GM12878 (cell line): ENCODE data around the gene ADAP1. TPM values are rescaled to one million over a fixed set of nuclear protein-coding genes. Genes with fewer than 3 reads are reported as not detected.

Source experiments
- ATAC-seq: fragments of 200-7000 bp; cut with Tn5 transposase; 3 replicates; pipeline ENCODE4 v1.9.1; 2020; ENCODE audit warnings: mild to moderate bottlenecking, moderate library complexity
- BruUV-seq: library from RNA; stranded (reverse); fragments of 400-500 nt; replicated peaks from 2 replicates; lab custom pipeline; 2021; lab: Mats Ljungman, UMichigan
- CTCF ChIA-PET: fragments of 300-600 bp; sonication (Branson Sonifier 250); formaldehyde crosslinking; extraction: SDS; loops from one replicate; lab custom pipeline; 2021; ENCODE audit warnings: inconsistent platforms; lab: Yijun Ruan, JAX
- POLR2A ChIA-PET: fragments of 350-600 bp; formaldehyde crosslinking; extraction: SDS; loops from one replicate; lab custom pipeline; 2021; ENCODE audit warnings: inconsistent platforms; lab: Charles Lee
- RAD21 ChIA-PET: fragments of 300-600 bp; sonication (Branson Sonifier 250); formaldehyde crosslinking; loops from one replicate; lab custom pipeline; 2023; ENCODE audit warnings: antibody characterized with exemption; ENCODE audit not compliant: unreplicated experiment; lab: Charles Lee
- SMC1A ChIA-PET: fragments of 300-600 bp; sonication (Branson Sonifier 250); formaldehyde crosslinking; loops from one replicate; lab custom pipeline; 2023; ENCODE audit not compliant: unreplicated experiment, uncharacterized antibody; lab: Charles Lee
- DNase-seq: peaks from one replicate; pipeline ENCODE4 v3.0.0-alpha.2; 2011; ENCODE audit warnings: low read depth, low spot score
- FAIRE-seq: peaks from 3 replicates; lab custom pipeline; 2011; peaks lifted over from hg19 to GRCh38; lab: Jason Lieb, UNC
- H2AFZ ChIP-seq: 2 replicates; pipeline ENCODE4 v1.6.0; 2011; ENCODE audit warnings: low read depth, low read length, control low read depth; ENCODE audit not compliant: control insufficient read depth
- H3K27ac ChIP-seq: 2 replicates; pipeline ENCODE4 v1.5.1; 2011; ENCODE audit warnings: control low read depth; ENCODE audit not compliant: control insufficient read depth, insufficient read depth
- H3K27me3 ChIP-seq, 2 experiments: replicated peaks in 1 of 2; 2 replicates each; pipeline versions ENCODE4 v1.6.0 to v1.6.1; 2011; ENCODE audit warnings: low read length in 1 of 2; ENCODE audit not compliant: control insufficient read depth in 2 of 2, insufficient read depth in 2 of 2
- H3K36me3 ChIP-seq, 2 experiments: 2 replicates each; pipeline ENCODE4 v1.5.1; 2011; ENCODE audit warnings: low read length in 1 of 2; ENCODE audit not compliant: control insufficient read depth in 2 of 2, insufficient read depth in 2 of 2
- H3K4me1 ChIP-seq: 2 replicates; pipeline ENCODE4 v1.6.1; 2011; ENCODE audit warnings: mild to moderate bottlenecking, low read length, moderate library complexity, mixed read lengths; ENCODE audit not compliant: control insufficient read depth, insufficient read depth
- H3K4me2 ChIP-seq: 2 replicates; pipeline ENCODE4 v1.6.0; 2011; ENCODE audit warnings: control low read depth; ENCODE audit not compliant: control insufficient read depth, insufficient read depth
- H3K4me3 ChIP-seq: fragments of 200-600 bp; sonication (generic); 2 replicates; pipeline ENCODE4 v1.5.1; 2016
- H3K79me2 ChIP-seq: 2 replicates; pipeline ENCODE4 v1.6.0; 2011; ENCODE audit warnings: low read length; ENCODE audit not compliant: control insufficient read depth, insufficient read depth
- H3K9ac ChIP-seq: 2 replicates; pipeline ENCODE4 v1.8.0; 2011; ENCODE audit warnings: low read length, control low read depth, mixed read lengths; ENCODE audit not compliant: control insufficient read depth, insufficient read depth
- H3K9me3 ChIP-seq: replicated peaks from 3 replicates; pipeline ENCODE4 v1.5.1; 2011; ENCODE audit warnings: mild to moderate bottlenecking, low read length; ENCODE audit not compliant: control insufficient read depth, insufficient read depth
- H4K20me1 ChIP-seq: 2 replicates; pipeline ENCODE4 v1.6.0; 2011; ENCODE audit not compliant: control insufficient read depth, insufficient read depth
- CBX5 ChIP-seq: sonication (generic); IDR thresholded peaks from 2 replicates; pipeline ENCODE4 v1.6.1; 2016; ENCODE audit warnings: low read depth, moderate library complexity, mild to moderate bottlenecking, inconsistent platforms
- CEBPB ChIP-seq, 2 experiments: fragments of 150-350 bp in 1 of 2; IDR thresholded peaks; 2 replicates each; pipeline ENCODE4 v1.6.1; 2012 to 2014; ENCODE audit warnings: low read depth in 2 of 2, low read length in 2 of 2, borderline replicate concordance in 1 of 2, inconsistent platforms in 1 of 2
- JUND ChIP-seq: IDR thresholded peaks from 2 replicates; pipeline ENCODE4 v1.6.1; 2012; ENCODE audit warnings: low read depth, mild to moderate bottlenecking, low read length, improper control_type of control experiment, moderate library complexity
- MEF2B ChIP-seq: fragments of 450-650 bp; IDR thresholded peaks from 2 replicates; pipeline ENCODE4 v1.6.1; 2018; ENCODE audit warnings: mild to moderate bottlenecking, moderate library complexity; ENCODE audit not compliant: partially characterized antibody, poor library complexity, severe bottlenecking
- MTA2 ChIP-seq: fragments of 450-650 bp; IDR thresholded peaks from 2 replicates; pipeline ENCODE4 v1.6.1; 2016; ENCODE audit warnings: low read depth, mild to moderate bottlenecking, moderate library complexity
- MXI1 ChIP-seq: fragments of 150-350 bp; IDR thresholded peaks from 2 replicates; pipeline ENCODE4 v1.6.1; 2011; ENCODE audit warnings: low read depth, mild to moderate bottlenecking, inconsistent platforms, low read length, improper control_type of control experiment
- MYC ChIP-seq: IDR thresholded peaks from 2 replicates; pipeline ENCODE4 v1.6.1; 2011; ENCODE audit warnings: mild to moderate bottlenecking, low read length, moderate library complexity, inconsistent platforms; ENCODE audit not compliant: insufficient read depth, insufficient replicate concordance, insufficient read length, severe bottlenecking
- NR2C2 ChIP-seq: IDR thresholded peaks from 2 replicates; pipeline ENCODE4 v1.6.1; 2011; ENCODE audit warnings: borderline replicate concordance, low read depth; ENCODE audit not compliant: control insufficient read depth, insufficient read length
- RBBP5 ChIP-seq: fragments of 200-600 bp; sonication (generic); conservative IDR thresholded peaks from 2 replicates; pipeline ENCODE4 v1.6.1; 2016
- SMAD1 ChIP-seq: fragments of 450-650 bp; IDR thresholded peaks from 2 replicates; pipeline ENCODE4 v1.6.1; 2018; ENCODE audit warnings: mild to moderate bottlenecking, low read depth; ENCODE audit not compliant: partially characterized antibody
- WGBS: methylation state at CpG from one replicate; pipeline ENCODE4 v1.1.6; 2016; ENCODE audit warnings: low lambda C conversion rate; ENCODE audit not compliant: insufficient replicate concordance, insufficient coverage; ENCODE audit errors: missing lambda C conversion rate; 5-methylcytosine and 5-hydroxymethylcytosine counted together
- in situ Hi-C: fragments of 300-500 bp; cut with MboI; formaldehyde crosslinking; loops from 9 replicates; pipeline ENCODE4 v1.14.3; 2018; ENCODE audit warnings: mixed read lengths
- intact Hi-C: fragments of 100-400 bp; cut with micrococcal nuclease; formaldehyde crosslinking; loops from one replicate; pipeline ENCODE4 v1.14.2; 2022; ENCODE audit not compliant: unreplicated experiment
- polyA plus RNA-seq, 11 experiments: library from polyadenylated mRNA; depleted of rRNA in 4 of 11; unstranded in 6 of 11; stranded (reverse) in 5 of 11; fragments of >200 nt; fragmentation: Nextera tagmentation in 4 of 11; fragmentation: Illumina TruSeq in 1 of 11; extraction: Ambion mirVana in 4 of 11; extraction: Trizol in 1 of 11; gene quantifications; 1 replicate in 1 of 11; 2 replicates in 10 of 11; pipeline versions ENCODE4 v1.2.1 to v1.2.3, GENCODE V29; 2011 to 2016; ENCODE audit warnings: inconsistent platforms in 2 of 11, missing spikeins in 2 of 11, low read depth in 1 of 11
- total RNA-seq, 4 experiments: library from RNA; depleted of rRNA in 3 of 4; stranded (reverse); fragments of >200 nt in 3 of 4; fragmentation: Illumina TruSeq in 1 of 4; extraction: Trizol in 1 of 4; gene quantifications; 2 replicates each; pipeline versions ENCODE4 v1.2.1 to v1.2.3, GENCODE V29; 2013 to 2021
- TF ChIP-seq, protein P1 (sequence below): IDR thresholded peaks from 2 replicates; pipeline ENCODE4 v1.6.1; 2011; ENCODE audit warnings: low read depth, mild to moderate bottlenecking, low read length, moderate library complexity, borderline replicate concordance; ENCODE audit errors: extremely low read depth
- TF ChIP-seq, protein P2 (sequence below): IDR thresholded peaks from 2 replicates; pipeline ENCODE4 v1.6.1; 2012; ENCODE audit warnings: low read depth, low read length, improper control_type of control experiment
- TF ChIP-seq, protein P3 (sequence below): IDR thresholded peaks from 2 replicates; pipeline ENCODE4 v1.6.1; 2011; ENCODE audit warnings: borderline replicate concordance, low read depth, mild to moderate bottlenecking, moderate library complexity, mixed read lengths, low read length; ENCODE audit not compliant: insufficient read depth; ENCODE audit errors: extremely low read length
- TF ChIP-seq, protein P4 (sequence below): fragments of 450-650 bp; formaldehyde crosslinking; IDR thresholded peaks from 2 replicates; pipeline ENCODE4 v1.5.0; 2022; ENCODE audit warnings: mild to moderate bottlenecking, missing genetic modification characterization

ADAP1 gene
- total and polyA plus RNA-seq, 10 of the 15 experiments (the other 5 are each of a cell fraction or from before 2014, with no cell fraction given), result 0.22 to 44.2 (median 22.0) TPM; not detected in 1

DNA sequence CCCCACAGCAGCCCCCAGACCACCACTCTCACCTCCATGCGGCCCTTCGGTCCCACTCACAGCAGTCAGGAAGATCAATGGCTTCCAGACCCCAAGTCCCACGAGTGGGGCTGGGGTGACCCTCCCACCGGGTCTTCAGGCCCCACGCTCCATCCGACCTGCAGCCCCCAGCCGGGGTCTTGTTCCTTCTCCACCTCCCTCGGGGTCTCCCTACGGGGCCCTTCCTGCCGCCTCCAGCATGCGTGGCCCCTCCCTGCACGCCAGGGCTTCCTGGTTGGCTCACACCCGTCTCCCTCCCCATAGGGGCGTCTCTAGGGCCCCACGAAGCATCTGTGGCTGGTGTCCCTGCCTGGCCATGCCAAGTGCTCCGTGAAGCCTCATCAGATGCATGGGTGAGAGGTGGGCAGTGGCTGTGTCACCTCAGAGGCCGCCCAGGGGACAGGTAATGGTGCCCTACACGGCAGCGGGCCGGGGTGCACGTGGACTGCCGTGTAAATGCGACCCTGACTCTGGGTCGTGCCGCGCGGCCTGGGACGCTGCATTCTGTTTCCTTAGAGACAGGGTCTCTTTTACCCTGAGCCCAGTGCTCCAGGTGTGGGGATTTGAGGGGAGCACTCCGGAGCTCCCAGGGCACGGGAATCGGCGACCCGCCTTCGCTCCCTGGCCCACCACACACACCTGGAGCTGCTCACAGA lies 19.9 kb downstream of the ADAP1 start:
- SMC1A ChIA-PET, result no interaction called here
- Histone ChIP-seq H3K36me3 (peaks cover 0 to 5% of the 10 kb centered on the region in 2 experiments; a peak in 3 of 4 replicates), H3K4me2 (no peak overlapping the region), H3K9me3 (no peaks in the 10 kb centered on the region; the same call in 1 of the 3 replicates), H3K4me3 (no peak overlapping the region), H3K27me3 (no peaks in the 10 kb centered on the region), H3K27ac (no peak overlapping the region), H2AFZ (no peak overlapping the region), H3K9ac (no peak overlapping the region), H4K20me1 (no peaks in the 10 kb centered on the region), H3K4me1 (peaks cover 21% of the 10 kb centered on the region), H3K79me2 (peaks cover 1% of the 10 kb centered on the region; the same call in 1 of the 2 replicates)
- RAD21 ChIA-PET, result no interaction called here
- FAIRE-seq (no peak), DNase-seq (no peak), ATAC-seq (no peak)
- POLR2A ChIA-PET, result interaction anchor here (1.2 kb wide), 1 partner anchor 10 kb away, joined by 3 read pairs; no protein-coding TSS in a partner anchor
- CTCF ChIA-PET, result no interaction called here
- no TSS peak for BruUV-seq
- 90% methylated on average over 34 of the region's 34 CpGs for WGBS
- intact Hi-C loops (no loop called here), in situ Hi-C loops (no loop called here)
- TF ChIP-seq CBX5 (no peak), SMAD1 (no peak), CEBPB (IDR thresholded peaks at IDR 0.05; ENCODE audit: borderline replicate concordance in 1 of 2, low read depth in 2 of 2, low read length in 2 of 2) (no peak), NR2C2 (no peak), MYC (no peak), MEF2B (no peak), MXI1 (no peak), MTA2 (no peak), RBBP5 (no peak), JUND (no peak)
- TF ChIP-seq, protein P1, sequence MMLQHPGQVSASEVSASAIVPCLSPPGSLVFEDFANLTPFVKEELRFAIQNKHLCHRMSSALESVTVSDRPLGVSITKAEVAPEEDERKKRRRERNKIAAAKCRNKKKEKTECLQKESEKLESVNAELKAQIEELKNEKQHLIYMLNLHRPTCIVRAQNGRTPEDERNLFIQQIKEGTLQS, result no peak
- TF ChIP-seq, protein P2, sequence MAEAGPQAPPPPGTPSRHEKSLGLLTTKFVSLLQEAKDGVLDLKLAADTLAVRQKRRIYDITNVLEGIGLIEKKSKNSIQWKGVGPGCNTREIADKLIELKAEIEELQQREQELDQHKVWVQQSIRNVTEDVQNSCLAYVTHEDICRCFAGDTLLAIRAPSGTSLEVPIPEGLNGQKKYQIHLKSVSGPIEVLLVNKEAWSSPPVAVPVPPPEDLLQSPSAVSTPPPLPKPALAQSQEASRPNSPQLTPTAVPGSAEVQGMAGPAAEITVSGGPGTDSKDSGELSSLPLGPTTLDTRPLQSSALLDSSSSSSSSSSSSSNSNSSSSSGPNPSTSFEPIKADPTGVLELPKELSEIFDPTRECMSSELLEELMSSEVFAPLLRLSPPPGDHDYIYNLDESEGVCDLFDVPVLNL, result no peak
- TF ChIP-seq, protein P3, sequence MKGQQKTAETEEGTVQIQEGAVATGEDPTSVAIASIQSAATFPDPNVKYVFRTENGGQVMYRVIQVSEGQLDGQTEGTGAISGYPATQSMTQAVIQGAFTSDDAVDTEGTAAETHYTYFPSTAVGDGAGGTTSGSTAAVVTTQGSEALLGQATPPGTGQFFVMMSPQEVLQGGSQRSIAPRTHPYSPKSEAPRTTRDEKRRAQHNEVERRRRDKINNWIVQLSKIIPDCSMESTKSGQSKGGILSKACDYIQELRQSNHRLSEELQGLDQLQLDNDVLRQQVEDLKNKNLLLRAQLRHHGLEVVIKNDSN, result no peak
- TF ChIP-seq, protein P4, sequence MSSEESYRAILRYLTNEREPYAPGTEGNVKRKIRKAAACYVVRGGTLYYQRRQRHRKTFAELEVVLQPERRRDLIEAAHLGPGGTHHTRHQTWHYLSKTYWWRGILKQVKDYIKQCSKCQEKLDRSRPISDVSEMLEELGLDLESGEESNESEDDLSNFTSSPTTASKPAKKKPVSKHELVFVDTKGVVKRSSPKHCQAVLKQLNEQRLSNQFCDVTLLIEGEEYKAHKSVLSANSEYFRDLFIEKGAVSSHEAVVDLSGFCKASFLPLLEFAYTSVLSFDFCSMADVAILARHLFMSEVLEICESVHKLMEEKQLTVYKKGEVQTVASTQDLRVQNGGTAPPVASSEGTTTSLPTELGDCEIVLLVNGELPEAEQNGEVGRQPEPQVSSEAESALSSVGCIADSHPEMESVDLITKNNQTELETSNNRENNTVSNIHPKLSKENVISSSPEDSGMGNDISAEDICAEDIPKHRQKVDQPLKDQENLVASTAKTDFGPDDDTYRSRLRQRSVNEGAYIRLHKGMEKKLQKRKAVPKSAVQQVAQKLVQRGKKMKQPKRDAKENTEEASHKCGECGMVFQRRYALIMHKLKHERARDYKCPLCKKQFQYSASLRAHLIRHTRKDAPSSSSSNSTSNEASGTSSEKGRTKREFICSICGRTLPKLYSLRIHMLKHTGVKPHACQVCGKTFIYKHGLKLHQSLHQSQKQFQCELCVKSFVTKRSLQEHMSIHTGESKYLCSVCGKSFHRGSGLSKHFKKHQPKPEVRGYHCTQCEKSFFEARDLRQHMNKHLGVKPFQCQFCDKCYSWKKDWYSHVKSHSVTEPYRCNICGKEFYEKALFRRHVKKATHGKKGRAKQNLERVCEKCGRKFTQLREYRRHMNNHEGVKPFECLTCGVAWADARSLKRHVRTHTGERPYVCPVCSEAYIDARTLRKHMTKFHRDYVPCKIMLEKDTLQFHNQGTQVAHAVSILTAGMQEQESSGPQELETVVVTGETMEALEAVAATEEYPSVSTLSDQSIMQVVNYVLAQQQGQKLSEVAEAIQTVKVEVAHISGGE, result no peak
